ENCODE data around the gene PRKG1.

PRKG1 gene

DNA sequence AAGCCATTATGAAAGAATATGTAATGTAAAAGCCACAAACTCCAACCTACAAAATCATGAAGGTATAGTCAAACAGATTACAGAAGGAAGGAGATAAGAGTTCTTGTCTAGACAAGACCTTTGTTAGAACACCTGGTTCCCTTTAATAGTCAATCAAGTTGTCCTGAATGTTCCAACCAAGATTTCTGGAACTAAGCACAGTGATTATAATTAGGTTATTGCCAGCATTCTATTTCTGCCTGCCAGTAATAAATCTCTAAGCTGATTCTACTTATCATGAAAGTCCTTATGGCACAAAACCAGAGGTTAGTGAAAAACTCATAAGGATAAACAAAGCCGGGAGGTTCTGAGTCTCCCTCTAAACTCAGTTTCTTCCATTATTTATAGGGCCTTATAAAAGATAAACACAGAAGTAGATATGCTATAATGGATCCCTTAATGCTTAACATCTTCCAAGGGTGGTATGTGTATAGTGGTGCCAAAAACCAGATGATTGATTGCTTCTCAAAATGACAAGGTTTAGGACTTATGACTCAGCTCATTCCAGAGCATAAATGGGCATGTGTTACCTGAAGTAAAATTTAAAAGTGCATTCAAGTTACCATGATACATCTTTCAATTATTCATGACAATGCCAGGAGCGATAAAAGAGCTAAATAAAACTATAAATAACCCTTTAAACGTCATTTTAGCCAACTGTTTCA lies 387.9 kb downstream of the PRKG1 start:
- no peak for DNase-seq

DNA sequence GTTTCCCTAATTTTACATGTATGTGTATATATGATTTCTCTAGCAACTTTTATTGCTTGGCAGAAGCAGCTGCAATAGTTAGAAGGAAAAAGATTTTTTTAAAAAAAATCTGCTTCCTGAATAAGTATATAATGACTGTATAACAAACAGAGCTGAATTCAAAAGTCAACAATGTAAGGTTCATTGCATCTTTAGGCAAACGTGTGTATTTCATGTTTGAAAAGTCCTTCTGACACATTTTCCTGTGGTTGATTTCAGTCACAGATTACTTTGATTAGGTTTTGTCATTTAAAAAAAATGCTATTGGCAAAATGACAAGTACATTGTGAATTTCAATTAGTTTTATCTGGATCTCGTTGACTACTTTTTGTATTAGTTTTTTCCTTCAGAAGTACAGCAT lies 394.1 kb downstream of the PRKG1 start:
- DNase-seq: no peak

GRCh38 chr10:51469686-51470085 lies 395.4 kb downstream of the PRKG1 start:
- no peak for DNase-seq

DNA sequence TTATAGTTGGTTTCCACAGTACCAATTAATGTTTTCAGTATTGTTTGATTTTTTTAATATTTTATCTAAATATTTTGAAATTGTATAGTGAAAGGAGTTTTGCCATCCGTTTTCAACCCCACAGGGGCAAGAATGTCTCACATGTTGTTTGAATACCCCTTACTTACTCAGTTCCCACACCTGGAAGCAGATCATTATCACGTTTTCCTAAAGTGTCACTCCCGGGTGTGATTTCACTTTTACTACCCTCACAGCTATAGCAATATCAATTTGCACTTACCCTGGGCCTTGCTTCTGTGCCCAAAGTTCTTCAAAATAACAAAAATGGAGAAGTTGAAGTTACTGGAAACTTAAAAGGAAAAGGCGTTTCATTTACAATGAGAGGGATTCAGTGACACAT lies 397.0 kb downstream of the PRKG1 start:
- DNase-seq: no peak

- DNase-seq: no peak
Observed at GRCh38 chr10:51472154-51472553, 397.9 kb downstream of the PRKG1 start.

- DNase-seq: no peak
Observed at GRCh38 chr10:51479711-51480110, 405.4 kb downstream of the PRKG1 start.

DNA sequence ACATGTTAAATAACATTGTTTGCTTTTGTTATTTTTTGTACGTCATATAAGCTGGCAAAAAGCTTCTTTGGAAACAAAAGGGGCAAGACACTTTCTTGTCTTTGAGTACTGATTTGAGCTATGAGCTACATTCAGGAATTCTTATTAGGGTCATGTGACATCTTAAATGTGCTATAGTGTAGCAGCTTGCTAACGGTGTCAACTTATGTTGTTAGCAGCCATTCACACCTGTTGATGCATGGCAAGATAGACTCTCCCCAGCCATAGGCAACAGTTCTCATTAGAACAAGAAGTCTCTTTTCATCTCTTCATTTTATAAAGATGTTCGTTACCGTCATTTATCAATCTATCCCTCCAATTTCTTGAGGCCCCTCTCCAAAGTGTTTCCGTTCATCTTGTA lies 411.4 kb downstream of the PRKG1 start:
- no peak for DNase-seq

- DNase-seq: no peak
Observed at GRCh38 chr10:51487576-51487975, 413.3 kb downstream of the PRKG1 start.

- no peak for DNase-seq
Observed at GRCh38 chr10:51488766-51489408, 414.6 kb downstream of the PRKG1 start.

DNA sequence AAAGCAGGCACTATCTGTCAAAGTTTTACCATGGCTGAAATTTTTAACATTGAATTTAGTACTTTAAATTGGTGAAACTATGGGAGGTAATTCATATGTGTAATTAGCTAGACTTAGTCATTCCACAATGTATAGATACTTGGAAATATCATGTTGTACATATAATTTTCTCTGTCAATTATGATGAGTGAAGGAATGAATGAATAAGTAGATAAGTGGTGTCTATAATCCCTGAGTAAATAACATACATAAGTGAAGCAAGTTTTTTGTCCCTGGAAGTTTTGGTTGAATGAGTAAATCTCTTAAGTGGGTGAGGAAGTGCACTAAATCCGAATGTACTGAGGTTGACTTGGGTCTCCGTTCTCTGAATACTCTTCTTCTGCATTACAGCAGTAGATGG lies 424.1 kb downstream of the PRKG1 start:
- no peak for DNase-seq

GRCh38 chr10:51501396-51501795 lies 427.1 kb downstream of the PRKG1 start:
- DNase-seq: no peak

GRCh38 chr10:51502124-51502523 lies 427.8 kb downstream of the PRKG1 start:
- no peak for DNase-seq

DNA sequence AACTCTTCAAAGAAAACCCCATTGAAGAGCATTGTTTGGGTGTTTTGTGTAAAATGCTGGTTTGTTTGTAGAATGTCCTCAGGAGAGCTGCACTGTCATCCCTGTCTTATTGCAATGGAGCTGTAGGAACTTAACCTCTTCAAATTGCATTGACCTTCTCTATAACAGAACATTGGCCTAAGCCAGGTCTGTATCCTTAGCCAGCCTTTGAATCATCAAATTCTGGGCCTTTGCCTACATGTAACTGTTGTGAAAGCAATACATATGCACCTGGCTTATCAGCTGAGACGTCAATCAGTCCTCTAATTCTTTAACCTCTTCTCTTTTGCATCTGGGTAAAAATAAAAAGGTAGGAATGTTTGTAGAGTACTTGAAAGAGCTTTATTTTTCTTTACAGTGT lies 429.1 kb downstream of the PRKG1 start:
- no peak for DNase-seq

- no peak for DNase-seq
Observed at GRCh38 chr10:51507476-51507875, 433.2 kb downstream of the PRKG1 start.

DNA sequence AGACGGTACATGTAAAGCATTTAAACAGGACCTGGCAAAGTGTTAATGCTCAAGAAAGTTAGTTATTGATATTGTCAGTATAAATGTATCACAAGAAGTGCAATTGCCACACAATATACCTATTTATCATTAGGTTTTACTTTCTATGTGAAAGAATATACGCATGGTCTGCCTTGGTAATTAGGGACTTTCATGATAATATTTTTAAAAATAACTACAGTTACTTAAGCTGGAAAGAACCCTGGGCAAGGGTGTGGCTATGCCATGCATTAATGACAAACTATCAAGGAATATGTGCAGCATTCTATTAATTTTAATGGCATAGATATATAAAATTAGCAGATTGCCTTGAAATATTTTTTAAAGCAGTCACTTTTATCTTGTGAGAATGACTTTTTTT lies 433.9 kb downstream of the PRKG1 start:
- DNase-seq: no peak

DNA sequence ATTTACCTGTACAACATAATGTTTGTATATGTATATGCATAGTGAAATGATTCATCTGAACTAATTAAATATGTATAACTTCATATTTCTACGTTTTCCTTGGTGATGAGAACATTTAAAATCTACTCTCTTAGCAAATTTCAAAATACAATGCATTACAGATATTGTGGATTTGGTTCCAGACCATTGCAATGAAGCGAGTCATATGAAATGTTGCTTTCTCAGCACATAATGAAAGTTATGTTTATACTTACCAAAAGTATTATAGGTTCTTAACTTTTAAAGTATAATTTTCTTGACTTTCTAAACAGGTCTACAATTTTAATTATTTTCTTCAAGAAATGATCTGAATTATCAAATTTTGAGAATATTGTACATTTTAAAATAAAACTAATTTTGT lies 435.9 kb downstream of the PRKG1 start:
- DNase-seq: no peak

DNA sequence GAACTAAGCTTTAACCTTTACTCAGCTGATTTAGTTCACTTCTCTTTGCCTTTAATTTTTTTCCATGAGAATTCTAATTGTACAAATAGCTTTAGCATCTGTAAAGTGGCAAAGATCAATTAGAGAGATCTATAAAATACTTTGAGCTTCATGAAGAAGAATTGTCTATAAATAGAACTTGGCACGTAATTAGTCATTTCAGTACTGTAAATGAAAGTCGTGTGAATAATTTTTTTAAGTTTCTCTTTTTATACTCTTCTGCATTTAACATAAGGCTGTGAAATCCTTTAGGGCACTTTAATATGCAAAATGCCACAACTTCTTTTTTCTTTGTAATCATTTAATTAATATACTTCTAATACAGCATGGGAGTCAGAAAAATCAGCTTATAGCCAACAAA lies 447.3 kb downstream of the PRKG1 start:
- DNase-seq: no peak

- no peak for DNase-seq
Observed at GRCh38 chr10:51522858-51523257, 448.6 kb downstream of the PRKG1 start.

- no peak for DNase-seq
Observed at GRCh38 chr10:51523440-51523839, 449.2 kb downstream of the PRKG1 start.

GRCh38 chr10:51524041-51524440 lies 449.8 kb downstream of the PRKG1 start:
- no peak for DNase-seq

DNA sequence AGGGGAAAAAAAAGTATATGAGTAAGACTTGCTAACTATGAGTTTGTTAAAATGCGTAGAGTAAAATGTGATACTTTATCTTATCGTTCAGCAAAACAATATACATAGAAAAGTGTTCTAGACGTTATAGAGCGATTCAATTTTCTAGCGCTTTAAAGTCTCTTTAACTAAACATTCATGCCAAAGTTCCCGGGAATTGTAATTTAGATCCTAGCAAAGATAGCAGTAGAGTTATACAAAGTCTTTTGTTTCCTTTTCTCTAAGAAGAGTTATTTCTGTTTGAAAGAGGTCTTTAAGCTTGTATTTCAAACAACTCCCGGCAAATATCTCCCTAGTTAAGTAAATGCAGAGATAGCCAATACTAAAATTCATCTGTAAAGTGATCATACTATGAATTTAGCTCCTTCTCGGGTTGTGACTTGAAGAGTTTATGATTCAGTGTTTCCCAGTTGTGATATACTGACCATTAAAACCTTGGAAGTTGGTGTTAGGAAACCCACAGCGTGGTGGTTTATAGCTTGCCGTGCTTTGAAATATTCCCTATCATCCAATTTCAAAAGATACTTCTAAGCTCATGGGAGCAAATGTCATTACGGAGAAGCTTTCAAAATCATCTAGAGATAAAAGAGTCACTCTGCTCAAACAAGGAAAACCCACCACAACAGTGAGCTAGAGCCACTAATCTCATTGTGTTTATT lies 453.4 kb downstream of the PRKG1 start:
- DNase-seq: no peak

DNA sequence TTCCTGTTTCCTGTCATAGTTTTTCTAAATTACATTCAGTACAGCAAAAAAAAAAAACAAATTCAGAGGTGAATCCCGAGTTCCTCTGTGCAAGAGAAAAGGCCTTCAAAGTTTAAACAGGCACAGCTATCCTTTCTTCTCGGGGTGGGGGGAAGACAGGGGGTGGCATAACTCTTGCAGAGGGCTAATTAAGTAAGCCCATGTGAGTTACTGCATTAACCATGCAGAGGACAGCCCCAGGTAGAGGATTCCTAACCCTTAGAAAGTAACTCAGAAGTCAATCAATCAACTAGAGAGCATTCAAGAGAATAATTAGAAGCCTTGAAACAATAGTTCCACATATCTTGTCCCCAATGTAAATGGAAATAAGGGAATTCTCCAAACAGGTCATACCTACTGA lies 454.2 kb downstream of the PRKG1 start:
- DNase-seq: no peak

- DNase-seq: no peak
Observed at GRCh38 chr10:51530541-51530940, 456.3 kb downstream of the PRKG1 start.

GRCh38 chr10:51532044-51532443 lies 457.8 kb downstream of the PRKG1 start:
- no peak for DNase-seq
